Measurements from ENCODE around the gene ISYNA1.

ISYNA1 gene

GRCh38 chr19:18478545-18479311 lies 40.8 kb upstream of the ISYNA1 start:
- no peak overlapping the region for H3K4me3 ChIP-seq (ENCODE audit: low read depth, low read length)
- no peak for TF ChIP-seq CTCF (IDR thresholded peaks at IDR 0.05; ENCODE audit: low read depth, low read length)

- no peak for TF ChIP-seq CTCF (IDR thresholded peaks at IDR 0.05; ENCODE audit: low read depth, low read length)
- H3K4me3 ChIP-seq (ENCODE audit: low read depth, low read length): no peak overlapping the region
These were observed 40.0 kb upstream of the ISYNA1 start for GRCh38 chr19:18477974-18478373.

GRCh38 chr19:18477042-18477779 lies 39.3 kb upstream of the ISYNA1 start:
- TF ChIP-seq CTCF (IDR thresholded peaks at IDR 0.05; ENCODE audit: low read depth, low read length): no peak
- no peak overlapping the region for H3K4me3 ChIP-seq (ENCODE audit: low read depth, low read length)

- TF ChIP-seq CTCF (IDR thresholded peaks at IDR 0.05; ENCODE audit: low read depth, low read length): no peak
- no peak overlapping the region for H3K4me3 ChIP-seq (ENCODE audit: low read depth, low read length)
These were observed 38.6 kb upstream of the ISYNA1 start for GRCh38 chr19:18476507-18477041.

GRCh38 chr19:18475762-18476331 lies 37.9 kb upstream of the ISYNA1 start:
- no peak overlapping the region for H3K4me3 ChIP-seq (ENCODE audit: low read depth, low read length)

GRCh38 chr19:18475004-18475453 lies 37.1 kb upstream of the ISYNA1 start:
- no peak for TF ChIP-seq CTCF (IDR thresholded peaks at IDR 0.05; ENCODE audit: low read depth, low read length)
- no peak overlapping the region for H3K4me3 ChIP-seq (ENCODE audit: low read depth, low read length)

More at GRCh38 chr19:18475762-18476331, 37.9 kb upstream of the ISYNA1 start:
- no peak for TF ChIP-seq CTCF (IDR thresholded peaks at IDR 0.05; ENCODE audit: low read depth, low read length)

Measured in WI38 (cell line).